Smooth muscle cell (in vitro differentiated cells): ENCODE results near the gene FGGY. TPM values are rescaled to one million over a fixed set of nuclear protein-coding genes. Genes with fewer than 3 reads are reported as not detected.
"Not testable (repeated sequence)": the region's sequence is repeated elsewhere in the genome, so short reads cannot be mapped to it uniquely, and the experiment has no call there.

Experiments
- DNase-seq: peaks from one replicate; lab custom pipeline; 2025; ENCODE audit not compliant: unreplicated experiment; lab: John Stamatoyannopoulos, UW
- H2AFZ ChIP-seq: fragments of 200-600 bp; sonication (generic); 2 replicates; pipeline ENCODE4 v1.6.0; 2016; ENCODE audit warnings: antibody characterized with exemption, low read depth, mild to moderate bottlenecking
- H3F3A ChIP-seq: fragments of 200-600 bp; sonication (generic); 2 replicates; pipeline ENCODE4 v1.6.0; 2017; ENCODE audit warnings: antibody characterized with exemption, low read depth
- H3K27ac ChIP-seq: fragments of 200-600 bp; sonication (generic); 2 replicates; pipeline ENCODE4 v1.5.1; 2016; ENCODE audit warnings: low read depth, mild to moderate bottlenecking
- H3K27me3 ChIP-seq: fragments of 200-600 bp; sonication (generic); 2 replicates; pipeline ENCODE4 v1.6.1; 2016; ENCODE audit warnings: low read depth, mild to moderate bottlenecking
- H3K36me3 ChIP-seq: fragments of 200-600 bp; sonication (generic); 2 replicates; pipeline ENCODE4 v1.5.1; 2016; ENCODE audit warnings: low read depth
- H3K4me1 ChIP-seq: fragments of 200-600 bp; sonication (generic); 2 replicates; pipeline ENCODE4 v1.5.1; 2016; ENCODE audit warnings: low read depth
- H3K4me2 ChIP-seq: fragments of 200-600 bp; sonication (generic); 2 replicates; pipeline ENCODE4 v1.6.0; 2016; ENCODE audit warnings: mild to moderate bottlenecking
- H3K4me3 ChIP-seq: fragments of 200-600 bp; sonication (generic); 2 replicates; pipeline ENCODE4 v1.5.1; 2016; ENCODE audit warnings: mild to moderate bottlenecking
- H3K79me2 ChIP-seq: fragments of 200-600 bp; sonication (generic); 2 replicates; pipeline ENCODE4 v1.6.0; 2016; ENCODE audit warnings: low read depth, mild to moderate bottlenecking
- H3K9ac ChIP-seq: fragments of 200-600 bp; sonication (generic); 2 replicates; pipeline ENCODE4 v1.6.0; 2016; ENCODE audit warnings: low read depth
- H3K9me3 ChIP-seq: fragments of 200-600 bp; sonication (generic); replicated peaks from 2 replicates; pipeline ENCODE4 v1.5.1; 2016; ENCODE audit warnings: low read depth
- H4K20me1 ChIP-seq: fragments of 200-600 bp; sonication (generic); 2 replicates; pipeline ENCODE4 v1.6.0; 2016; ENCODE audit warnings: low read depth
- CTCF ChIP-seq: fragments of 200-600 bp; sonication (generic); IDR thresholded peaks from 2 replicates; pipeline ENCODE4 v1.5.1; 2017; ENCODE audit warnings: borderline replicate concordance, mild to moderate bottlenecking, antibody characterized with exemption; ENCODE audit not compliant: insufficient read depth, poor library complexity, severe bottlenecking
- WGBS: methylation state at CpG from one replicate; pipeline ENCODE4 v1.1.7; 2016; ENCODE audit warnings: low lambda C conversion rate; 5-methylcytosine and 5-hydroxymethylcytosine counted together
- polyA plus RNA-seq: library from polyadenylated mRNA; unstranded; fragments of >200 nt; fragmentation: Nextera tagmentation; extraction: Ambion mirVana; gene quantifications from 2 replicates; pipeline ENCODE4 v1.2.1, GENCODE V29; 2016
- total RNA-seq: library from RNA; depleted of rRNA; stranded (reverse); fragments of >200 nt; gene quantifications from 2 replicates; pipeline ENCODE4 v1.2.3, GENCODE V29; 2014

Gene FGGY
- total and polyA plus RNA-seq, 2 experiments from 2014 or later: 5.1 to 9.2 TPM

- peaks cover 31% of the 10 kb centered on the region for H3F3A ChIP-seq
- no peaks in the 10 kb centered on the region for H4K20me1 ChIP-seq
- peak overlapping the region; percentile 90 for H3K4me2 ChIP-seq
- peak overlapping the region; percentile 88 for H3K9ac ChIP-seq
- H3K79me2 ChIP-seq: no peaks in the 10 kb centered on the region
- TF ChIP-seq CTCF: no peak
- peaks cover 9% of the 10 kb centered on the region for H3K4me1 ChIP-seq
- no peaks in the 10 kb centered on the region for H3K36me3 ChIP-seq
- H3K9me3 ChIP-seq: no peaks in the 10 kb centered on the region
- H3K4me3 ChIP-seq: peak overlapping the region; percentile 61
- H3K27me3 ChIP-seq: no peaks in the 10 kb centered on the region
- WGBS: 84% methylated on average over 4 of the region's 4 CpGs
- peak overlapping the region; percentile 95 for H3K27ac ChIP-seq
- peak overlapping the region; percentile 81 for H2AFZ ChIP-seq
- no peak for DNase-seq
These were observed 1.3 kb upstream of the FGGY start for GRCh38 chr1:59295618-59296017.

DNA sequence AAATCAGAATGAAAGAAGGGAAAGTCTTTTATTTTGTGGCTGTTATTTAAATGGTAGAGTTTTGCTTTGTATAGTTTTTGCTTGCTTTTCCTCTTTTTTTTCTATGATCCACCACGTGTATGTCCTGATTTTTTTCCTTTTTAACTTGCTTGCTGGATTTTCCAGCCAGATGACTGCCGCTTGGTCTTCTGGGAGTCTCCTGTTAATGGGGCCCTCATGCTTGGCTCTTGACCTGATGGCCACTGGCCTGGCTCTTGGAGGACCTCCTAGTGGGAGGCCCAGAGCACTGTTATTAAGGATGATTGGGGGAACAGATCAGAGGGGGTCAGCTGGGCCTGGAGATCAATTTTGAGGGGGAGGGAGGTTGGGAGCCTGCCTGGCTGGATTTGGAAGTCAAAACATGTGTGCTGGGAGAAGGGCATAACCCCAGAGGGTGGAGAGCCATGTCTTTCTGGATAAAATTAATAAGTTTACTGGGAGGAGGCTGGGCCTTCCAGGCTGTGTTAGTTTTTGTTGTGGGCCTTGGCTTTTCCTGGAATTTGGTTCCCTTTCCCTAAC lies 1.2 kb downstream of the FGGY start:
- Histone ChIP-seq H3K36me3 (no peaks in the 10 kb centered on the region), H3K4me1 (peaks cover 9% of the 10 kb centered on the region), H3F3A (peaks cover 23% of the 10 kb centered on the region), H3K4me2 (peak overlapping the region; percentile 90), H4K20me1 (no peaks in the 10 kb centered on the region), H3K9ac (no peak overlapping the region), H3K4me3 (no peak overlapping the region), H2AFZ (no peak overlapping the region), H3K27me3 (no peaks in the 10 kb centered on the region), H3K79me2 (no peaks in the 10 kb centered on the region), H3K9me3 (peaks cover 4% of the 10 kb centered on the region), H3K27ac (peak overlapping the region; percentile 95)
- DNase-seq: no peak
- WGBS: 70% methylated on average over 2 of the region's 2 CpGs
- no peak for TF ChIP-seq CTCF

GRCh38 chr1:59298710-59299346 lies 1.9 kb downstream of the FGGY start:
- Histone ChIP-seq H3K4me2 (no peak overlapping the region), H3K36me3 (no peaks in the 10 kb centered on the region), H3F3A (peaks cover 23% of the 10 kb centered on the region), H3K9ac (no peak overlapping the region), H2AFZ (no peak overlapping the region), H3K27me3 (no peaks in the 10 kb centered on the region), H3K9me3 (peaks cover 4% of the 10 kb centered on the region), H3K27ac (peak overlapping the region; percentile 95), H4K20me1 (no peaks in the 10 kb centered on the region), H3K4me3 (no peak overlapping the region), H3K4me1 (peaks cover 9% of the 10 kb centered on the region), H3K79me2 (no peaks in the 10 kb centered on the region)
- 69% methylated on average over 6 of the region's 6 CpGs for WGBS
- TF ChIP-seq CTCF: no peak
- no peak for DNase-seq

GRCh38 chr1:59299670-59300069 lies 2.8 kb downstream of the FGGY start:
- WGBS: 96% methylated on average over 11 of the region's 11 CpGs
- not testable (repeated sequence) for H3K36me3 ChIP-seq, H2AFZ ChIP-seq, H3K4me2 ChIP-seq, H3K79me2 ChIP-seq, H3K9me3 ChIP-seq, H3K9ac ChIP-seq, H3K4me3 ChIP-seq, H3K4me1 ChIP-seq, H3K27ac ChIP-seq, DNase-seq, H3K27me3 ChIP-seq, H4K20me1 ChIP-seq
- peaks cover 23% of the 10 kb centered on the region for H3F3A ChIP-seq
